T47D (cell line): ENCODE measurements around the gene CNGA2.
A peak's percentile ranks its signal among the peaks of the same experiment; 100 is the strongest.

Experiments used
- DNase-seq, 2 experiments: peaks; one replicate each; pipeline versions ENCODE4 v3.0.0 to v3.0.0-alpha.2; 2011 to 2012; ENCODE audit warnings: low read depth in 1 of 2, low spot score in 1 of 2
- JUND ChIP-seq: IDR thresholded peaks from 2 replicates; pipeline ENCODE4 v1.6.1; 2012; ENCODE audit warnings: low read depth
- in situ Hi-C: cut with HindIII; loops from 2 replicates; pipeline ENCODE4 v1.10.0; 2016; ENCODE audit warnings: low sequenced_read_pairs, low pct_unique_long_range_greater_than_20kb

CNGA2 gene

GRCh38 chrX:151745651-151746050, 11.1 kb downstream of the CNGA2 start:
- DNase-seq: no peak
- TF ChIP-seq JUND: no peak
- in situ Hi-C loops: no loop called here

GRCh38 chrX:151746502-151746901, 12.0 kb downstream of the CNGA2 start:
- in situ Hi-C loops: no loop called here
- TF ChIP-seq JUND: no peak
- no peak for DNase-seq

- no peak for TF ChIP-seq JUND
- in situ Hi-C loops: no loop called here
These were observed 16.0 kb downstream of the CNGA2 start for GRCh38 chrX:151750511-151750910.

GRCh38 chrX:151752847-151753246, 18.3 kb downstream of the CNGA2 start:
- no peak for TF ChIP-seq JUND
- no peak for DNase-seq
- in situ Hi-C loops: no loop called here

More at GRCh38 chrX:151750511-151750910, 16.0 kb downstream of the CNGA2 start:
- no peak for DNase-seq

- DNase-seq: peak; percentile 18 to 48
- in situ Hi-C loops: no loop called here
- no peak for TF ChIP-seq JUND
These were observed 18.9 kb downstream of the CNGA2 start for GRCh38 chrX:151753313-151754046.

GRCh38 chrX:151754047-151754429, 19.5 kb downstream of the CNGA2 start:
- in situ Hi-C loops: no loop called here
- DNase-seq: no peak
- TF ChIP-seq JUND: no peak

- no peak for DNase-seq
- TF ChIP-seq JUND: no peak
- in situ Hi-C loops: no loop called here
These were observed 20.2 kb downstream of the CNGA2 start for GRCh38 chrX:151754641-151755215.

GRCh38 chrX:151759041-151759708, 24.6 kb downstream of the CNGA2 start:
- no peak for TF ChIP-seq JUND
- in situ Hi-C loops: no loop called here
- no peak for DNase-seq

GRCh38 chrX:151762802-151763201, 28.3 kb downstream of the CNGA2 start:
- in situ Hi-C loops: no loop called here
- DNase-seq: no peak
- TF ChIP-seq JUND: no peak

GRCh38 chrX:151763711-151764110, 29.2 kb downstream of the CNGA2 start:
- in situ Hi-C loops: no loop called here
- DNase-seq: no peak
- no peak for TF ChIP-seq JUND

GRCh38 chrX:151765026-151765425, 30.5 kb downstream of the CNGA2 start:
- in situ Hi-C loops: no loop called here
- no peak for DNase-seq
- no peak for TF ChIP-seq JUND

GRCh38 chrX:151771726-151772125, 37.2 kb downstream of the CNGA2 start:
- no peak for TF ChIP-seq JUND
- in situ Hi-C loops: no loop called here
- DNase-seq: no peak

GRCh38 chrX:151773434-151773833, 38.9 kb downstream of the CNGA2 start:
- TF ChIP-seq JUND: no peak
- in situ Hi-C loops: no loop called here
- no peak for DNase-seq
